Measurements from ENCODE around the gene SPOCK1.

SPOCK1 gene

GRCh38 chr5:137266186-137266585 lies 232.9 kb downstream of the SPOCK1 start:
- ATAC-seq (ENCODE audit: low read depth) (no peak), DNase-seq (ENCODE audit: low spot score) (no peak)
- TF ChIP-seq CTCF (IDR thresholded peaks at IDR 0.05; ENCODE audit: poor library complexity, severe bottlenecking) = no peak
- H3K9me3 ChIP-seq (ENCODE audit: severe bottlenecking) = no peaks in the 10 kb centered on the region
- no peaks in the 10 kb centered on the region for H3K36me3 ChIP-seq (ENCODE audit: low read depth)
- no peak overlapping the region for H3K27ac ChIP-seq (ENCODE audit: poor library complexity, severe bottlenecking)
- H3K27me3 ChIP-seq (ENCODE audit: insufficient read depth, poor library complexity, severe bottlenecking) = no peaks in the 10 kb centered on the region
- H3K4me1 ChIP-seq (ENCODE audit: insufficient read depth, poor library complexity, severe bottlenecking) = no peaks in the 10 kb centered on the region
- H3K4me3 ChIP-seq (ENCODE audit: severe bottlenecking) = no peak overlapping the region

- H3K27ac ChIP-seq (ENCODE audit: poor library complexity, severe bottlenecking) = no peak overlapping the region
- TF ChIP-seq CTCF (IDR thresholded peaks at IDR 0.05; ENCODE audit: poor library complexity, severe bottlenecking) = no peak
Observed at GRCh38 chr5:137265457-137265856, 233.7 kb downstream of the SPOCK1 start.

GRCh38 chr5:137264573-137264972 lies 234.6 kb downstream of the SPOCK1 start:
- Histone ChIP-seq H3K9me3 (ENCODE audit: severe bottlenecking) (no peaks in the 10 kb centered on the region), H3K4me3 (ENCODE audit: severe bottlenecking) (no peak overlapping the region), H3K27me3 (ENCODE audit: insufficient read depth, poor library complexity, severe bottlenecking) (no peaks in the 10 kb centered on the region), H3K4me1 (ENCODE audit: insufficient read depth, poor library complexity, severe bottlenecking) (no peaks in the 10 kb centered on the region), H3K36me3 (ENCODE audit: low read depth) (no peaks in the 10 kb centered on the region), H3K27ac (ENCODE audit: poor library complexity, severe bottlenecking) (no peak overlapping the region)
- no peak for DNase-seq (ENCODE audit: low spot score)
- ATAC-seq (ENCODE audit: low read depth) = no peak
- TF ChIP-seq CTCF (IDR thresholded peaks at IDR 0.05; ENCODE audit: poor library complexity, severe bottlenecking) = no peak

More at GRCh38 chr5:137265457-137265856, 233.7 kb downstream of the SPOCK1 start:
- H3K4me3 ChIP-seq (ENCODE audit: severe bottlenecking) = no peak overlapping the region
- no peak for DNase-seq (ENCODE audit: low spot score)
- no peaks in the 10 kb centered on the region for H3K36me3 ChIP-seq (ENCODE audit: low read depth)
- H3K4me1 ChIP-seq (ENCODE audit: insufficient read depth, poor library complexity, severe bottlenecking) = no peaks in the 10 kb centered on the region
- no peaks in the 10 kb centered on the region for H3K9me3 ChIP-seq (ENCODE audit: severe bottlenecking)
- ATAC-seq (ENCODE audit: low read depth) = 0 out of 3 replicates have a peak, but pooled peaks have one; percentile 33
- H3K27me3 ChIP-seq (ENCODE audit: insufficient read depth, poor library complexity, severe bottlenecking) = no peaks in the 10 kb centered on the region

GRCh38 chr5:137264041-137264440 lies 235.1 kb downstream of the SPOCK1 start:
- Histone ChIP-seq H3K36me3 (ENCODE audit: low read depth) (no peaks in the 10 kb centered on the region), H3K27ac (ENCODE audit: poor library complexity, severe bottlenecking) (no peak overlapping the region), H3K27me3 (ENCODE audit: insufficient read depth, poor library complexity, severe bottlenecking) (no peaks in the 10 kb centered on the region), H3K4me1 (ENCODE audit: insufficient read depth, poor library complexity, severe bottlenecking) (no peaks in the 10 kb centered on the region), H3K9me3 (ENCODE audit: severe bottlenecking) (no peaks in the 10 kb centered on the region), H3K4me3 (ENCODE audit: severe bottlenecking) (no peak overlapping the region)
- TF ChIP-seq CTCF (IDR thresholded peaks at IDR 0.05; ENCODE audit: poor library complexity, severe bottlenecking) = no peak
- ATAC-seq (ENCODE audit: low read depth) (no peak), DNase-seq (ENCODE audit: low spot score) (no peak)

GRCh38 chr5:137263371-137264005 lies 235.6 kb downstream of the SPOCK1 start:
- Histone ChIP-seq H3K27me3 (ENCODE audit: insufficient read depth, poor library complexity, severe bottlenecking) (no peaks in the 10 kb centered on the region), H3K27ac (ENCODE audit: poor library complexity, severe bottlenecking) (no peak overlapping the region), H3K4me1 (ENCODE audit: insufficient read depth, poor library complexity, severe bottlenecking) (no peaks in the 10 kb centered on the region), H3K36me3 (ENCODE audit: low read depth) (no peaks in the 10 kb centered on the region), H3K4me3 (ENCODE audit: severe bottlenecking) (no peak overlapping the region), H3K9me3 (ENCODE audit: severe bottlenecking) (no peaks in the 10 kb centered on the region)
- ATAC-seq (ENCODE audit: low read depth) (no peak), DNase-seq (ENCODE audit: low spot score) (no peak)
- TF ChIP-seq CTCF (IDR thresholded peaks at IDR 0.05; ENCODE audit: poor library complexity, severe bottlenecking) = no peak
